ENCODE data around the gene ARHGAP35. TPM values are rescaled to one million over a fixed set of nuclear protein-coding genes. Genes with fewer than 3 reads are reported as not detected.

ARHGAP35 gene
- total and polyA plus RNA-seq, 2 experiments from 2014 or later = 13.6 to 57.7 TPM

- no peak overlapping the region for H3K27ac Mint-ChIP-seq
- H3K4me2 ChIP-seq = no peak overlapping the region
- H2AFZ ChIP-seq = no peak overlapping the region
- H3K4me3 Mint-ChIP-seq = no peak overlapping the region
- no peaks in the 10 kb centered on the region for H4K20me1 ChIP-seq (replicated peaks; ENCODE audit: insufficient read depth)
- DNase-seq (ENCODE audit: low spot score) = no peak
- no peaks in the 10 kb centered on the region; the same call in 2 of the 3 replicates for H3K9me3 Mint-ChIP-seq
- peaks cover 2% of the 10 kb centered on the region for H3K4me1 Mint-ChIP-seq
- peaks cover 5% of the 10 kb centered on the region; the same call in 1 of the 2 replicates for H3K4me1 ChIP-seq (ENCODE audit: insufficient read depth)
- H3K36me3 Mint-ChIP-seq (ENCODE audit: low read depth) = no peaks in the 10 kb centered on the region; the same call in 2 of the 3 replicates
- H3K36me3 ChIP-seq (ENCODE audit: insufficient read depth) = no peaks in the 10 kb centered on the region
- H3K4me3 ChIP-seq = no peak overlapping the region
- no peaks in the 10 kb centered on the region for H3K79me2 ChIP-seq (replicated peaks; ENCODE audit: insufficient read depth)
- H3K27me3 ChIP-seq (ENCODE audit: insufficient read depth) = no peaks in the 10 kb centered on the region
- no peaks in the 10 kb centered on the region for H3K9me2 ChIP-seq (ENCODE audit: insufficient read depth)
- ATAC-seq = no peak
- peaks cover 5% of the 10 kb centered on the region for H3K27me3 Mint-ChIP-seq (ENCODE audit: insufficient read depth, low read depth, poor library complexity)
- TF ChIP-seq ZNF462 (CRISPR knock-in tag; IDR thresholded peaks at IDR 0.05) = no peak
- no peak for TF ChIP-seq NANOG (IDR thresholded peaks at IDR 0.05; ENCODE audit: borderline replicate concordance)
- TF ChIP-seq ZNF114 (CRISPR knock-in tag; IDR thresholded peaks at IDR 0.05) = no peak
- no peak for TF ChIP-seq STAT1 (IDR thresholded peaks at IDR 0.05; ENCODE audit: unreplicated experiment)
- TF ChIP-seq POLR2AphosphoS5 (IDR thresholded peaks at IDR 0.05; ENCODE audit: low read depth) = no peak
- TF ChIP-seq REST (IDR thresholded peaks at IDR 0.05; ENCODE audit: unreplicated experiment) = no peak
- no peak for TF ChIP-seq CREB1 (CRISPR knock-in tag; IDR thresholded peaks at IDR 0.05; ENCODE audit: low read depth)
- 0 out of 2 replicates have a peak, but pooled peaks cover under 1% of the 10 kb centered on the region for H3F3A ChIP-seq (replicated peaks; ENCODE audit: low read depth)
- no peak overlapping the region for H3K27ac ChIP-seq (ENCODE audit: low read depth)
These were observed 35.1 kb upstream of the ARHGAP35 start for GRCh38 chr19:46825731-46826055.
